Choroid plexus epithelial cell (primary cell): Measurements from ENCODE around the gene A2ML1.

ENCODE experiments used
- DNase-seq: peaks from one replicate; pipeline ENCODE4 v3.0.0-alpha.2; 2010; ENCODE audit warnings: low read depth
- H3K4me3 ChIP-seq: 2 replicates; pipeline ENCODE4 v1.5.1; 2011; ENCODE audit warnings: low read depth, mild to moderate bottlenecking, control low read depth, low read length, moderate library complexity
- TF ChIP-seq, protein P1 (sequence below): conservative IDR thresholded peaks from 2 replicates; pipeline ENCODE4 v1.5.1; 2011; ENCODE audit warnings: low read depth, mild to moderate bottlenecking, control low read depth, inconsistent platforms, low read length, moderate library complexity

The A2ML1 gene

DNA sequence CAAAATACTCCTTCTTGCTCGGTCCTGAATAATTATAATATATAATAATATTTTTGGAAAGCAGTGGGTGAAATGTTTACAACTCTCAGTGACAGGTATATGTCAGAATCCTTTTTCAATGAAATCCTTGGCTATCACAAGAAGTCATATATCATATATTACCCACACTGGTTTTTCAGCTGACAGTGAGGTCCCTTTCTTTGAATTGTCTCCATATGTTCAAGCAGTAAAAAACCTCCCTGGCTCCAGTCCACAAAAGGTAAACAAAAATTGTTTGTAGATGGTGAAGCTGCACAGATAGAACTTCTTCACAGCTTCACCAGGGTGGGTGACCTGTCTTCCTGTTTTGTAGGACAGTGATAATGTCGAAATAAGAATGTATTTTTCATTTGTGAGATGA lies 44.0 kb downstream of the A2ML1 start:
- H3K4me3 ChIP-seq, result no peak overlapping the region
- no peak for DNase-seq
- TF ChIP-seq, protein P1, sequence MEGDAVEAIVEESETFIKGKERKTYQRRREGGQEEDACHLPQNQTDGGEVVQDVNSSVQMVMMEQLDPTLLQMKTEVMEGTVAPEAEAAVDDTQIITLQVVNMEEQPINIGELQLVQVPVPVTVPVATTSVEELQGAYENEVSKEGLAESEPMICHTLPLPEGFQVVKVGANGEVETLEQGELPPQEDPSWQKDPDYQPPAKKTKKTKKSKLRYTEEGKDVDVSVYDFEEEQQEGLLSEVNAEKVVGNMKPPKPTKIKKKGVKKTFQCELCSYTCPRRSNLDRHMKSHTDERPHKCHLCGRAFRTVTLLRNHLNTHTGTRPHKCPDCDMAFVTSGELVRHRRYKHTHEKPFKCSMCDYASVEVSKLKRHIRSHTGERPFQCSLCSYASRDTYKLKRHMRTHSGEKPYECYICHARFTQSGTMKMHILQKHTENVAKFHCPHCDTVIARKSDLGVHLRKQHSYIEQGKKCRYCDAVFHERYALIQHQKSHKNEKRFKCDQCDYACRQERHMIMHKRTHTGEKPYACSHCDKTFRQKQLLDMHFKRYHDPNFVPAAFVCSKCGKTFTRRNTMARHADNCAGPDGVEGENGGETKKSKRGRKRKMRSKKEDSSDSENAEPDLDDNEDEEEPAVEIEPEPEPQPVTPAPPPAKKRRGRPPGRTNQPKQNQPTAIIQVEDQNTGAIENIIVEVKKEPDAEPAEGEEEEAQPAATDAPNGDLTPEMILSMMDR, result no peak

DNA sequence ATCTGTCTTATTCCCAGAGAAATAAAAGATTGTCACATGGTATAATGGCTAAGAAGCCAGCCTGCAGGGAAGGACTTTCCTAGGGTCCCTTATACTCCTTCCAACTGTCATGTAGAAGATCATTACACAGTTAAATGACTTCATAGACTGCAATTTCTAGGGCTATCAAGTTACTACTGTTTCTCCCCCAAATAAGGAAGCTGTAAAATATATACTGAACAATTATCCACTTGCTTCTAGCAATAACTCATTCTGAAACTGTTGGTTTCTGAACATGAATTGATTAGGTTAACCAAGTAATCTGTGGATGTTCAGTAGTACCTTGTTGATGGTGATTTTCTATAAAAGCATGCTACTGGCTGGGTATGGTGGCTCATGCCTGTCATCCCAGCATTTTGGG lies 44.6 kb downstream of the A2ML1 start:
- no peak overlapping the region for H3K4me3 ChIP-seq
- DNase-seq, result no peak
- TF ChIP-seq, protein P1, result no peak

DNA sequence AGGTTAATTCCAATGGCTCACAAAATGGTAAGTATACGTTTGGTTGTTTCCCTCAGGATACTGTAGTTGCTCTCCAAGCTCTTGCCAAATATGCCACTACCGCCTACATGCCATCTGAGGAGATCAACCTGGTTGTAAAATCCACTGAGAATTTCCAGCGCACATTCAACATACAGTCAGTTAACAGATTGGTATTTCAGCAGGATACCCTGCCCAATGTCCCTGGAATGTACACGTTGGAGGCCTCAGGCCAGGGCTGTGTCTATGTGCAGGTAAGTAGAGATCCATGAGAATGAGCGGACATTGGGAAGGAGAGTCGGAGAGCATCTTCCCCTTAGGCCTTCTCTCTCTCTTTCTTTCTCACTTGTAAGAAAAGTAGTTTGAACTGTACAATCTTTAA lies 45.4 kb downstream of the A2ML1 start:
- TF ChIP-seq, protein P1, result no peak
- no peak for DNase-seq
- H3K4me3 ChIP-seq, result no peak overlapping the region

DNA sequence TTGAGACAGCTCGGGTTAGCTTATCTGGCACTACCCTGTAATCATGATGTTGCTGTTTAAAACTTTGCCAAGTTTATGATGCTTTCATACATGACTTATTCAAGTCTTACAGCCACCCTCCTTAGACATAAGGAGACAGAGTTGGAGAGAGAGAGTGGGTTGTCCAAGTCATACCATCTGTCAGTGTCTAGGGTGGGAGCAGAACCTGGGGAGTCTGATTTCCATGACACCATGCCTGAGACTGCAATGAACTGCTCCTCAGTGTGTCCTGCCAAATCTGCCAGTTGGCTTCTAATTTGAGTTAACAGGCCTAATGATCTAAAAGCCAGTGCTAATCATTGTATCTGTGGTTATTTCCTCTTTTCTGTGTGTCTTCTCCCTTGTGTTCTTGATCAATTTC lies 48.2 kb downstream of the A2ML1 start:
- no peak for DNase-seq
- H3K4me3 ChIP-seq, result no peak overlapping the region
- TF ChIP-seq, protein P1, result no peak

DNA sequence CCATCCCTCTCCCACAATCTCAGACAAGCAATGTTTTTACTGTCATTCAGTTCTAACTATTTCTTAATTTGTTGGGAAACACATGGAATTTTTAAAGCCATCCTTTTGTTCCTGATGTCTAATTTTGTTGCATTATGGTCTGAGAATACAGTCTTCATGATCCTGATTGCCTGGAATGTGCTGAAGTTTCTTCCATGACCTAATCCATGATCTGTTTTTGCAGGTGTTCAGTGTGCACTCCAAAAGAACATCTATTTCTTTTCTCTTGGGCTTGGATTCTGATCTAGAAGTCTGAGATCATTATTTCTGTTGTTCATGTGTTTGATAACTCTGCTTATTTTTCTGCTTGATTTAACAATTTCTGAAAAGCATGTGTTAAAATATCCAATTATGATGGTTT lies 48.6 kb downstream of the A2ML1 start:
- no peak overlapping the region for H3K4me3 ChIP-seq
- TF ChIP-seq, protein P1, result no peak
- no peak for DNase-seq

DNA sequence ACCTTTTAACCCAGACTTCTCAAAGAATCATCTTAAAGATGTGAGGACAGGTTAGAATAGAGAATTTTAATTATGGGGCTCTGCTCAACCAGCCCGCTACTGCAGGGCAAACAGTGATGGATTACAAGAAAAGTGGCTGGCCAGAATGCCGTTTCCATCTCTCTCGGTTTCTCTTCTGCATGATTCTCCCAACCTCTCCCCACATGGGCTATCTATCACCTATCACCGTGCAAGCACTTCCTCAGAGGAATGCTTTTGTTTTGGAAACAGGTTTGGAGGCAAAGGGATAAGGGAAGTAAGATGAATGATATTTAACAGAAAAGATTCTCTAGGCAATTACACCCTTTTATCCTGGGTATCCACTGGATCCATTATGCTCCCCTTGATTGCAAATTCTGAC lies 54.5 kb downstream of the A2ML1 start:
- TF ChIP-seq, protein P1, result no peak
- DNase-seq, result no peak
- H3K4me3 ChIP-seq, result no peak overlapping the region

DNA sequence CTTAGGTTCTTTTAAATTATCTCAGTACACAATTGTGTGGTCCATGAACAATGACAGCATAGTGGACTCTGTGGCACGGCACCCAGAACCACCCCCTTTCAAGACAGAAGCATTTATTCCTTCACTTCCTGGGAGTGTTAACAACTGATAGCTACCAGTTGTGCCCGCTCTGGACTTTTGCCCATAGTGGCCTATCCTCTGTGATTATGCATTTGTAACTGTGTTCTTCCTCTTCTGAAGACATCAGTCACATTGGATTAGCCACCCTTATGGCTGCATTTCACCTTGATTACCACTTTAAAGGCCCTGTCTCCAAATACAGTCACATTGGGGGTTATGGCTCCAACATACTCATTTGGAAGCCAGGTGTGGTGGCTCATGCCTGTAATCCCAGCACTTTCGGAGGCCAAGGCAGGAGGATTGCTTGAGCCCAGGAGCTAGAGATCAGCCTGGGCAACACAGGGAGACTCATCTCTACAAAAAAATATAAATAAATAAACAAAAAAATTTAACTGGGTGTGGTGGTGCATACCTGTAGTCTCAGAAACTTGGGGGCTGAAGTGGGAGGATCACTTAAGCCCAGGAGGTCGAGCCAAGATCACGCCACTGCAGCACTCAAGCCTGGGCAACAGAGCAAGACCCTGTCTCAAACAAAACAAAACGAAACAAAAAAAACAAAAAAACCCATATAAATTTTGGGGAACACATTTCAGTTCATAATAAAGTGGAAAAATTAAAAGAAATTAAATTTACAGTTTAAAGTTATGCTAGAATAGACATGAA lies 64.3 kb downstream of the A2ML1 start:
- TF ChIP-seq, protein P1, result no peak
- no peak overlapping the region for H3K4me3 ChIP-seq
- DNase-seq, result no peak
